ENCODE measurements around the gene ZNHIT1.

GRCh38 chr7:101233907-101234547, 16.1 kb downstream of the ZNHIT1 start:
- TF ChIP-seq POLR2A (IDR thresholded peaks at IDR 0.05; ENCODE audit: low read depth, low read length): no peak
- no peak for TF ChIP-seq SPI1 (IDR thresholded peaks at IDR 0.05; ENCODE audit: low read depth, low read length)
- no peak for TF ChIP-seq TAF1 (IDR thresholded peaks at IDR 0.05; ENCODE audit: low read depth, low read length)
- TF ChIP-seq POLR2AphosphoS5 (IDR thresholded peaks at IDR 0.05; ENCODE audit: low read depth, low read length): no peak

Measured in GM12891 (cell line).